Measurements from ENCODE around the gene PLA2G2C.

DNA sequence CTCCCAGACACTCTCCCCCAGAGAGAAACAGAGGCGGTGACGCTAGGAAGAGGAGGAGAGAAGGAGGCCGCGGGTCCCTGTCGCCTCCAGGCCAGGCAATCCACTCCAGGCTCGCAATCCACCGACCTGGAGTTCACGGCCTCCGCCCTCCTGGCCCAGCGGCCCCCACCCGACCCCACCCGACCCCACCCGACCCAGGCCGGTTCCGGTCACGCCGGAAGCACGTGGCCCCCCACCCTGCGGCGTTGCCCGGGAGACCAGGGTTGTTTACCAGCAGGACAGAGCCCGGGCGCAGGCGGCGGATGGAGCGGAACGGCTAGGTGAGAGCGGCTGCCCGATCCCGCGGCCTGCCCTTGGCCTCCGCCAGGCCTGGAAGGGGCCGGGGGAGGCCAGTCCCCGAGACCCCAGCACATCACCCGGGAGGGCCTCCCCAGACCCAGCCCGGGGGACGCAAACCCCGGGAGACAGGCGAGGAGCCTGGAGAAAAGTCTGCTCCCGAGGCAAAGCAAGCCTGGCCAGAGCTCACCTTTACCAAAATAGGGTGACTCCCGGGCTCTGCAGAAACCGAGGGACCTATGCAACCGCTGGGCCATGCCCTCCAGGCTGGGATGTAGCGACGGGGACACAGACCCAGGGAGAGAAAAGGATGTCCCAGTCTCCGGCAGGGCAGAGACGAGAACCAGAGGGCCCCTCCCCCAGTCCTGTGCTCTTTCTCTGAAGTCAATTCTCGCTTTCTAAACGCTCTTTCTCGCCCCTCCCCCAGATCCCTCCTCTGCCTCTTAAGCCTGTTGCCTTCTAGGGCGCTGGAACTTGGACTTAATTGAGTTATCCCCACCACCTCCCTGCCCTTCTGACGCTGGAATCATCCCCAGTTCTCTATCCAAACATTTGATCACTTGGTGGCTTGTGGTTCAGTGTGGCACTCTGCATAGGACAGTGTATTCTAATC, at the start of gene PLA2G2C, which contains the start of gene UBXN10:
- TF ChIP-seq POLR2A (IDR thresholded peaks at IDR 0.05; ENCODE audit: low read length) (peak; percentile 43), GATA1 (IDR thresholded peaks at IDR 0.05; ENCODE audit: low read depth, low read length) (no peak)
